ENCODE data around the gene UBE2O.
A peak's percentile ranks its signal among the peaks of the same experiment; 100 is the strongest.

Gene UBE2O

GRCh38 chr17:76385892-76386786 lies 66.8 kb downstream of the UBE2O start:
- DNase-seq: peak; percentile 38 to 75 (median 66)

GRCh38 chr17:76384987-76385891 lies 67.7 kb downstream of the UBE2O start:
- DNase-seq: peak in 1 of 4 experiments; percentile 20

GRCh38 chr17:76384222-76384986 lies 68.5 kb downstream of the UBE2O start, which contains the start of gene SPHK1:
SPHK1 (plus strand) TSS chr17:76384609; CDS start chr17:76385645, 1,036 bp downstream.
- peak in 2 of 4 experiments; percentile 17 to 51 for DNase-seq

GRCh38 chr17:76383546-76384221 lies 69.3 kb downstream of the UBE2O start:
- DNase-seq: peak in 1 of 4 experiments; percentile 46

GRCh38 chr17:76382803-76383545 lies 70.0 kb downstream of the UBE2O start:
- peak in 2 of 4 experiments; percentile 33 to 46 for DNase-seq

GRCh38 chr17:76382351-76382802 lies 70.6 kb downstream of the UBE2O start:
- DNase-seq: no peak

- no peak for DNase-seq
Measured at GRCh38 chr17:76381633-76382350, 71.2 kb downstream of the UBE2O start.

- DNase-seq: no peak
Measured at GRCh38 chr17:76379646-76380376, 73.1 kb downstream of the UBE2O start.

GRCh38 chr17:76379275-76379641 lies 73.7 kb downstream of the UBE2O start:
- DNase-seq: no peak

- no peak for DNase-seq
Measured at GRCh38 chr17:76378548-76379274, 74.2 kb downstream of the UBE2O start.

- no peak for DNase-seq
Measured at GRCh38 chr17:76376318-76377133, 76.4 kb downstream of the UBE2O start.

- DNase-seq: no peak
Measured at GRCh38 chr17:76371656-76372628, 81.0 kb downstream of the UBE2O start.

- DNase-seq: no peak
Measured at GRCh38 chr17:76370261-76370993, 82.5 kb downstream of the UBE2O start.

- DNase-seq: no peak
Measured at GRCh38 chr17:76369804-76370203, 83.1 kb downstream of the UBE2O start.

GRCh38 chr17:76369379-76369778 lies 83.6 kb downstream of the UBE2O start:
- DNase-seq: no peak

GRCh38 chr17:76368545-76368944 lies 84.4 kb downstream of the UBE2O start:
- DNase-seq: no peak

All from activated naive CD4-positive, alpha-beta T cell (primary cell).